ENCODE data around the gene TRIM8.

GRCh38 chr10:102634686-102635085 is 9.6 kb upstream of the TRIM8 start:
- TF ChIP-seq POLR2A (IDR thresholded peaks at IDR 0.05), result no peak
- no peak for TF ChIP-seq CTCF (IDR thresholded peaks at IDR 0.05)
